ENCODE results near the gene AKAP8. TPM values are rescaled to one million over a fixed set of nuclear protein-coding genes. Genes with fewer than 3 reads are reported as not detected.

Gene AKAP8
- total RNA-seq, 1 experiment from 2014 or later, result 59.5 TPM

DNA sequence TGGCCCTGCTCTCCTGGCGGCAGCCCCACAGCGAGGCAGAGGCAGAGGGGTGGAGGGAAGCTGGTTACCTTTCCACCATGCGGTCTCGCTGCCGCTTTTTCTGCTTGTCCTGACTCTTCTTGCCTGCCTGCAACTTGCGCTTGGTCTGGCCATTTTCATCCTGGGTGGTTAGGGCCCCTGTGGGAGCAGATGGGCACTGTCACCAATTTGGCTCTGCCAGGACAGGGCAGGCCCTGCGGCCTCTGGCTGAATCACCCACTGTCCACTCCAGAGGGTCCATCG, 19.6 kb upstream of the AKAP8 start:
- no peak overlapping the region for H4K5ac ChIP-seq (ENCODE audit: insufficient read length, low read depth, low read length)
- Mint-ChIP-seq H3K4me3 (no peak overlapping the region), H3K4me1 (no peaks in the 10 kb centered on the region), H3K9me3 (no peaks in the 10 kb centered on the region; a peak in 1 of 5 replicates), H3K36me3 (ENCODE audit: insufficient read depth in 1 of 3, low read depth in 3 of 3) (peaks cover 45 to 77% (median 65%) of the 10 kb centered on the region in 3 experiments), H3K27me3 (ENCODE audit: low read depth) (no peaks in the 10 kb centered on the region), H3K27ac (peak overlapping the region in 1 of 3 experiments; percentile 87; a peak in 1 of 7 replicates)
- no peak overlapping the region for H2BK15ac ChIP-seq (ENCODE audit: low read depth, low read length)
- peaks cover 2% of the 10 kb centered on the region for H4K20me1 ChIP-seq (ENCODE audit: control insufficient read depth, insufficient read depth, insufficient read length)
- no peak overlapping the region for H2AFZ ChIP-seq (ENCODE audit: low read length)
- no peak overlapping the region for H3K23ac ChIP-seq (ENCODE audit: insufficient read length, low read depth, low read length)
- H2BK20ac ChIP-seq (ENCODE audit: low read depth, low read length, poor library complexity, severe bottlenecking), result no peak overlapping the region
- H3K79me1 ChIP-seq (ENCODE audit: insufficient read depth, low read depth, low read length, poor library complexity, severe bottlenecking), result peaks cover 4% of the 10 kb centered on the region
- H3K18ac ChIP-seq (ENCODE audit: insufficient read length, low read depth, low read length), result no peak overlapping the region
- no peak overlapping the region for H3T11ph ChIP-seq (ENCODE audit: low read length)
- DNase-seq, result no peak
- H2BK12ac ChIP-seq (ENCODE audit: insufficient read length, low read depth, low read length), result no peak overlapping the region
- H3K9ac ChIP-seq (ENCODE audit: extremely low read depth, insufficient read length, low read length), result no peak overlapping the region
- H2AK5ac ChIP-seq (ENCODE audit: insufficient read length, low read length), result no peak overlapping the region
- no peak overlapping the region for H3K14ac ChIP-seq (ENCODE audit: insufficient read depth, low read length)
- H4K91ac ChIP-seq (ENCODE audit: insufficient read length, low read depth, low read length), result no peak overlapping the region
- no peaks in the 10 kb centered on the region for H3K27me3 ChIP-seq (ENCODE audit: insufficient read depth, low read length)
- no peak overlapping the region for H3K56ac ChIP-seq (ENCODE audit: insufficient read length, low read depth, low read length)
- H3K4me2 ChIP-seq (ENCODE audit: insufficient read depth, insufficient read length, low read length), result no peak overlapping the region
- no peaks in the 10 kb centered on the region for H3K23me2 ChIP-seq (ENCODE audit: insufficient read length, low read depth, low read length, poor library complexity, severe bottlenecking)
- no peak overlapping the region for H4K8ac ChIP-seq (replicated peaks; ENCODE audit: insufficient read length, low read depth, low read length)
- no peak overlapping the region for H2BK120ac ChIP-seq (ENCODE audit: low read depth, low read length, poor library complexity, severe bottlenecking)
- no CpG with 5 or more reads among the region's 8 CpGs for WGBS (ENCODE audit: extremely low coverage, insufficient read length, low lambda C conversion rate)
- no peak overlapping the region for H3K4ac ChIP-seq (ENCODE audit: low read depth, low read length)
- H3K4me1 ChIP-seq (ENCODE audit: insufficient read depth, low read length), result no peaks in the 10 kb centered on the region
- H3K27ac ChIP-seq (ENCODE audit: insufficient read length, low read depth, low read length), result no peak overlapping the region
- H2BK5ac ChIP-seq (ENCODE audit: insufficient read length, low read length), result no peak overlapping the region
- TF ChIP-seq CTCF (conservative IDR thresholded peaks at IDR 0.05), result no peak
- H3K79me2 ChIP-seq (ENCODE audit: insufficient read depth, low read length), result peaks cover 14% of the 10 kb centered on the region
- no peaks in the 10 kb centered on the region for H3K9me3 ChIP-seq (ENCODE audit: control insufficient read depth, low read depth, low read length)
